PC-3 (cell line): ENCODE data around the gene GNAS.
"Not testable (repeated sequence)": the region's sequence is repeated elsewhere in the genome, so short reads cannot be mapped to it uniquely, and the experiment has no call there.

Experiments
- EZH2 ChIP-seq: fragments of 300-600 bp; sonication (generic); IDR thresholded peaks from one replicate; pipeline ENCODE4 v1.6.1; 2017; ENCODE audit warnings: antibody characterized with exemption, mild to moderate bottlenecking, low read length; ENCODE audit not compliant: unreplicated experiment
- EZH2phosphoT487 ChIP-seq: fragments of 300-600 bp; sonication (generic); IDR thresholded peaks from 2 replicates; pipeline ENCODE4 v1.6.1; 2018; ENCODE audit warnings: mild to moderate bottlenecking, antibody characterized with exemption, low read length, borderline replicate concordance
- TF ChIP-seq, protein P1 (sequence below): fragments of 300-600 bp; sonication (generic); conservative IDR thresholded peaks from 2 replicates; pipeline ENCODE4 v1.5.1; 2017; ENCODE audit warnings: antibody characterized with exemption, low read depth, mild to moderate bottlenecking, low read length

DNA sequence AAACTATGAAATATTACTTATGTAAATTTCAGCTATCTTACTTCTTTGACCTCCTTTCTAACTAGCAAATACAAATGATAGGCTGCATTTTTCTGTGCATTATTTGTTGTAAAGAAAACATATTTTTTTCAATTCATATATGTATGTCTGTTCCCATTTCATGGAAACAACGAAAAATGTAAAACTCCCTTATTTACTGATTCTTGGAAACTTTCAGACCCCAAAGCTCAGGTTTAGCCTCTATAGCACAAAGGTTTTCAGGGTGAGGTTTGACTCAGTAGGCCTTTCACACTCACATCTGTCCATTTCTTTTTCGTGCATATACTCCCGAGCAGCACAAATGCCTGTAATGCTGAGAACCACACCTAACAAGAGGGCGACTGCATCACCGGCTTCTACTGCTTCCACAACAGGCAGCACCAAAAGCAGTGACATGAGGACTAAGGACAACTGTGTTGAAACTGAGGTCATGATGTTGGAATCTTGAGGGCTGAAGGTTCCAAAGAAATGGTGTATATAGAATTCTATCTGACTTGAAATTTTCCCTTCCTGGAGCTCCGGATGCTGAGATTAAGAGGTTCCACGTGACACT is 95.4 kb downstream of the GNAS start:
- TF ChIP-seq EZH2phosphoT487, EZH2: not testable (repeated sequence)
- TF ChIP-seq, protein P1, sequence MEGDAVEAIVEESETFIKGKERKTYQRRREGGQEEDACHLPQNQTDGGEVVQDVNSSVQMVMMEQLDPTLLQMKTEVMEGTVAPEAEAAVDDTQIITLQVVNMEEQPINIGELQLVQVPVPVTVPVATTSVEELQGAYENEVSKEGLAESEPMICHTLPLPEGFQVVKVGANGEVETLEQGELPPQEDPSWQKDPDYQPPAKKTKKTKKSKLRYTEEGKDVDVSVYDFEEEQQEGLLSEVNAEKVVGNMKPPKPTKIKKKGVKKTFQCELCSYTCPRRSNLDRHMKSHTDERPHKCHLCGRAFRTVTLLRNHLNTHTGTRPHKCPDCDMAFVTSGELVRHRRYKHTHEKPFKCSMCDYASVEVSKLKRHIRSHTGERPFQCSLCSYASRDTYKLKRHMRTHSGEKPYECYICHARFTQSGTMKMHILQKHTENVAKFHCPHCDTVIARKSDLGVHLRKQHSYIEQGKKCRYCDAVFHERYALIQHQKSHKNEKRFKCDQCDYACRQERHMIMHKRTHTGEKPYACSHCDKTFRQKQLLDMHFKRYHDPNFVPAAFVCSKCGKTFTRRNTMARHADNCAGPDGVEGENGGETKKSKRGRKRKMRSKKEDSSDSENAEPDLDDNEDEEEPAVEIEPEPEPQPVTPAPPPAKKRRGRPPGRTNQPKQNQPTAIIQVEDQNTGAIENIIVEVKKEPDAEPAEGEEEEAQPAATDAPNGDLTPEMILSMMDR = not testable (repeated sequence)
